Esophagus muscularis mucosa (tissue), 4 donors: Measurements from ENCODE around the gene CRYBG1.

Source experiments
- CTCF ChIP-seq, 3 experiments: fragments of 200-600 bp in 2 of 3; fragments of 450-650 bp in 1 of 3; sonication (generic) in 2 of 3; IDR thresholded peaks; one replicate each; pipeline ENCODE4 v1.5.1; 2017 to 2019; ENCODE audit warnings: antibody characterized with exemption in 3 of 3, mild to moderate bottlenecking in 2 of 3, moderate library complexity in 1 of 3
- EP300 ChIP-seq: sonication (generic); formaldehyde crosslinking; IDR thresholded peaks from one replicate; pipeline ENCODE4 v1.6.1; 2017; ENCODE audit warnings: antibody characterized with exemption
- POLR2A ChIP-seq: fragments of 450-650 bp; IDR thresholded peaks from one replicate; pipeline ENCODE4 v1.6.1; 2017; ENCODE audit warnings: antibody characterized with exemption, moderate library complexity, mild to moderate bottlenecking, low read depth

- TF ChIP-seq CTCF (IDR thresholded peaks at IDR 0.05) (no peak), POLR2A (no peak), EP300 (no peak)
Measured at GRCh38 chr6:106372838-106373501, 12.5 kb downstream of the CRYBG1 start.
